HG02970 (cell line): ENCODE data around the gene SLC12A6.
A peak's percentile ranks its signal among the peaks of the same experiment; 100 is the strongest.

Experiments used
- ATAC-seq: cut with Tn5 transposase; IDR thresholded peaks from one replicate; pipeline ENCODE4 v1.9.1; 2021; ENCODE audit warnings: mild to moderate bottlenecking, moderate library complexity, moderate number of reproducible peaks; ENCODE audit not compliant: unreplicated experiment, low FRiP score

Gene SLC12A6

DNA sequence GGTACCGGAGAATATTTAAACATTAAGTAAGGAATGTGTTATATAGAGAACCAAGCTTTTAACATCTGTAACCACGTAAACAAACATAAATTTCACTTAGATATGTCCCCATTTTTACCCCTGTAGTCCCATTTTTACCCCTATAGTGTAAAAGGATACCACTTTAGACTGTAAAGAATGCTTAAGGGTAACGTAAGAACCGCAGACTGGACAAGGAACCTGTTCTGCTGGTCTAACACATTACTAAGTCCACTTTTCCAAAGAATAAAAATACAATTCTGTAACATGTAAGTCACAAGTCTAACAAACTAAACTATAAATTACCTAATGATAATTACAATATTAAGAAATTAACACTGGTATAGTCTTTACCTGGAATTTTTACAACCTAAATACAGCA is 2.9 kb downstream of the SLC12A6 start:
- no peak for ATAC-seq

DNA sequence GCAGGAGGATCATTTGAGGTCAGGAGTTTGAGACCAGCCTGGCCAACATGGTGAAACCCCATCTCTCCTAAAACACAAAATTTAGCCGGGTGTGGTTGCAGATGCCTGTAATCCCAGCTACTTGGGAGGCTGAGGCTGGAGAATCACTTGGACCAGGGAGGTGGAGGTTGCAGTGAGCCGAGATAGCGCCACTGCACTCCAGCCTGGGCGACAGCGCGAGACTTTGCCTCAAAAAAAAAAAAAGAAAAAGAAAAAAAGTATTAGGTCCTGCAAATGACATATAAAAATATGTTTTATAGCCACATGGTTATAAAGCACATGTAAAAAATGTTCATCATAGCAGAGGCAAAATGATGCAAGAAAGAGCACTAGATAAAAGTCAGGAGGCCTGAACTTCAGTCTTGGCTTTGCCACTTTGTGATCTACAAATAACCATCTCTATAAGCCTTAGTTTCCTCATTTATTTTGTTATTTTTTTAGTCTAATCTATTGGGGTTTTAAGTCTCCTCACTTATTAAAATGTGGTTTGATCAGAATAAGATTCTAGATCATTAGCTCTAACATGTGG is 4.9 kb downstream of the SLC12A6 start:
- ATAC-seq = no peak

DNA sequence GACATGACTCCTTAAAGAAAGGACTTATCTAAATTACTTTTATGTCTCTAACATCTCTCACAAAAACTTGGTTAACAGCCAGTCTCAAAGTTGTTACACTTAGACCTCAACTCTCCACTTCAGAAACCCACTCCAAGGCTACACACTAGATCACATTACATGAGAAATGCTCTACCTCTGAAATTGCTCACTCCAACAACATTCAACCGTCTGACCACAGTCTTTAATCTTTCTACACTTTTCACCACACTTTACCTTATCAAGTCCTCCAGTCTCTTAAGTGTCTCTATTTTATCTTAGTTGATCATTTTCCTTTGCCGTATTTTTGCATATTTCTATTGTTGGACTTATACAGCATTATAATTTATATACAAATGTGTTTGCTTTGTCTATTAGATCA is 5.8 kb downstream of the SLC12A6 start:
- no peak for ATAC-seq

DNA sequence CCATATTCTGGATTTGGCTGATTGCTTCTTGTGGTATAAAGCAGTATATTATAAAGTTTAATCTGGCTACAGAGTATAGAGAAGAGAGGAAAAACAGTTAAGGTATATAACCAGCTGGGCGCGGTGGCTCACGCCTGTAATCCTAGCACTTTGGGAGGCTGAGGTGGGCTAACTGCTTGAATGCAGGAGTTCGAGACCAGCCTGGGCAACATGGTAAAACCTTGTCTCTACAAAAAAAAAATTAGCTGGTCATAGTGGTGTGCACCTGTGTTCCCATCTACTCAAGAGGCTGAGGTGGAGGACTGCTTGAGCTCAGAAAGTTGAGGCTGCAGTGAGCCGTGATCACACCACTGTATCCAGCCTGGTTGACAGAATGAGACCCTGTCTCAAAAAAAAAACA is 7.3 kb downstream of the SLC12A6 start:
- no peak for ATAC-seq

DNA sequence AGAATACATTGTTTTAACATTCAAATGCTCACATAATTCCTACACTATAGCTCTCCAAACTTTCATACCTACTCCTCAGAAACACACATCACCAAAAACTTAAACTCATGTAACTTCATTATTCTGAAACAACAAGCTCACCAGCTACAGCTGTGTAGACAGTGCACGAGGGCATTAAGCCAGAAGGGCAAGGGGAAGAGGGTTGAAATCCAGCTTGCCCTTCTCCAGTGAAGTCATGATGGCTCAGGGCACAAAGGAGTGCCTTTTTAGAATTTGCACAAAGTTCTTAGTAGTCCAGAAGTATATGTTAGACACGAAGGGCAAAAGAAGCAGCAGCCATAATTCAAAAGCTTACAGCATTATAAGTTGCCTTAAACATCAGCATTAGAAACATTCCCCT is 8.6 kb downstream of the SLC12A6 start:
- ATAC-seq = no peak

DNA sequence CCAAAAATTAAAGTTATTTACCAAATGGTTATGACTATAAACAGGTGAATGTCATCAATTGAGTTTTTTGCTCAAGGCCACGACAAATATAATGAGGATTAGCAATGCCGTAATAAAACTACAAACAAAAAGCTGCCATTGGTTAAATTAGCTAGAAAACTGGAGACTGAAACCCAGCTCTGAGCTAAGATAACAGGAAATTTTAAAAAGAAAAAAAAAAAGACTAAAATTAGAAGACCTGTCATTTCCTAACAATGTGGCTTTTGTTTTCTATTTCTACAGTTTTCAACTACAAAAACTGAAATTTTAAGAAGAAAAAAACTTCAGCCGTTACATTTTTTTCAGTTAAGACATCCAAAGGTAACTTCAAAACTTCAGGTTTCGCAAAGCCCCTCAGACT is 9.7 kb downstream of the SLC12A6 start:
- ATAC-seq = no peak

DNA sequence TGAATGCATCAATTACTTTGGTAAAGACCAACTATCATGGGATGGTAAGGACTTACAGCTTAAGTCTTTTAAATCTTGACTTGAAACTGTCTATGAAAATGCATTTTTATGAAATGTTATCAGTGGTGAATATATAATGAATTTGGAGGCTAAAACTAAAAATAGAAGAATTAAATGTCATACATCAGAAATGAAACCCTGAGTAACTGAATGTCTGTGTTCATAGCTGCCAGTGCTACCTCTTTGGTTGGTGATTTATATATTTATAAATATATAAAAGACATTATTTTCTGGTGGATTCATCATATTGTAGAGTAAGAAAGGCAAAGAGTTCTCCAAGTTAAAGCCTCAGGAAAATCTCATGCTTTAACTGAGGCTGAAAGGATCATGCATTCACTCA is 12.2 kb downstream of the SLC12A6 start:
- no peak for ATAC-seq

DNA sequence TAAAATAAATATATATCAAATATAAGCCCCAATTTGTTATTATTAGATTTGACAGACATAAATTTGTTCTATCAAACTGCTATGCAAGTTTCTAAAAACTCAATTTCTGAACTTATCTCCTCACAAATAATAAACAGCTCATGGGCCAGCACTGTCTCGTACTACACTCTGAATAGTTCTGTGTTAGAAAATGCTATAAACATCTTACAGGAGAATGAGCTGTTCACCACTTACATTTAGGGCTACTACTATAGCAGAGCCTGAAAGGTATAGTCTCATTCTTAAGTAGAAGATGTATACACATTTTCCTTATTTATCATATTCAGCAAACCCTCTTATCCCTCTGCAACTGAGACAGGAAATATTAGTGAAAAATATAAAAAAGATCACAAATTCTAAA is 12.6 kb downstream of the SLC12A6 start:
- no peak for ATAC-seq

DNA sequence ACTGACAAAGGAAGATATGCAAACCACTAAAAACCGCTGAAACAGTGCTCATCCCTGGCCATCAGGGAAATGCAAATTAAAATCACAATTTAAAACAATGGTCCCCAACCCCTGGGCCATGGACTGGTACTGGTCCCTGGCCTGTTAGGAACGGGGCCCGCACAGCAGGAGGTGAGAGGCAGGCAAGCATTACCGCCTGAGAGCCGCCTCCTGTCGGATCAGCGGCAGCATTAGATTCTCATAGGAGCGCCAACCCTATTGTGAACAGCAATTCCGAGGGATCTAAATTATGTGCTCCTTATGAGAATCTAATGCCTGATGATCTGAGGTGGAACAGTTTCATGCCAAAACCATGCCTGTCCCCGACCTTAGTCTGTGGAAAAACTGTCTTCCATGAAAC is 14.4 kb downstream of the SLC12A6 start:
- no peak for ATAC-seq

DNA sequence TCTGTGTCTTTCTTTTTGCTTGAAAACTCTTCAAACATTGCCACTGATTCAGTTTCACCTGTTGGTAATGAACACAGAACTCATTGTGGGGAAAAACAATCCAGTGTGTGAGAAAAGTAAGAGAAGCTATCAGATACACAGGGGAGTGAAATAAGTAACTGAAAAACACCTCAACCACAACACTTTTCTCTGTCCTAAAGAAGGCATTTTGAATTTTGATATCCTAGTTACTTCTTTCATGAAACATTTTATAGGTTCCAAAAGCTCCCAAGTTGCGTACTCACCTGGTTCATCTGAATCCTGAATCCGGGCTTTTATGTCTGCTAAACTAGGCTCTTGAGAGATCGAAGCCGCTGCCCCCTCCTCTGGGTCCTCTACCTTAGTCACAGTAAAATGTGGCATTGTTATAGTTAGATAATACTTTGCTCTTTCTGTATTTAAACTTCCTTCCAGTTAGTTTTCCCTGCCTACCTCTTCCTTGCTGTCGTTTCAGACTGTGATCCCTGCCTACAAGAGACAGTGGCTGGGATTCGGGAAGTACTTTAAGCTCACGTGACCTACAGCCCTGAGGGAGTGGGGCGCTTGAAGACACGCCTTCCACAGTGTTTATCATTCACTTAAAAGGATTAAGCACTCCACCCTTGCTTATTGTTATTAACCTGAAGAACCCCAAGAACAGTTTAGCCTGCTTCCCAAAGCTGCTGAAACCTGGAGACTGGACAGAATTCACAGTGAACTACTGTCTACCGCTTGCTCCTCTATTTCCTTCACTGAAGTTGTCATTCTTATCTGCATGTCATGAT is 19.1 kb downstream of the SLC12A6 start:
- ATAC-seq = peak; percentile 55

DNA sequence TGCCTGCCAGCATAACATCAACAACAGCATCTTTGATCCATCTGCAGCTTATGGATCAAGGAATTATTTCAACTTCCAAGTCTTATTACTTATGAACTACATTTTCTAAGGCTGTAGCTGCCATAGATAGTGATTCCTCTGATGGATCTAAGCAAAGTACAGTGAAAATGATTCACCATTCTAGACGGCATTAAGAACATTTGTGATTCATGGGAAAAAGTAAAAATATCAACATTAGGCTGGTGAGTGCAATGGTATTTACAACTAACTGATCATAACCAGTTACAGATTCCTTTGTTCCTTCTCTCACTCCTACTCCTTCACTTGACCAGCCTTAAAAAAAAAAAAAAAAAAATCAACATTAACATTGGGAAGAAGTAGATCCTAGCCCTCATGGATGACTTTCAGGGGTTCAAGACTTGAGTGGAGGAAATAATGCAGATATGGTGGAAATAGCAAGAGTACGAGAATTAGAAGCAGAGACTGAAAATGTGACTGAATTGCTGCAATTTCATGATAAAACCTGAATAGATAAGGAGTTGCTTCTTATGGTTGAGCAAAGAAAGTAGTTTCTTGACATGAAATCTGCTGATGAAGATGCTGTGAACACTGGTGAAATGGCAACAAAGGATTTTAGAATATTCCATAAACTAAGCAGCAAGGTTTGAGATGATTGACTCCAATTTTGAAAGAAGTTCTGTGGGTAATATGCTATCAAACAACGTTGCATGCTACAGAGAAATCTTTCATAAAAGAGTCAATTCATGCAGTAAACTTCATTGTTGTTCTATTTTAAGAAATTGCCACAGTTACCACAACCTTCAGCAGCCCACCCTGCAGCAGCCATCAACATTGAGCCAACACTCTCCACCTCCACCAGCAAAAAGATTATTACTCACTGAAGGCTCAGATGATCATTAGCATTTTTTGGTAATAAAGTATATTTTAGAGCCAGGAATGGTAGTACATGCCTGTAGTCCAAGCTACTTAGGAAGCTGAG is 22.8 kb downstream of the SLC12A6 start:
- no peak for ATAC-seq

DNA sequence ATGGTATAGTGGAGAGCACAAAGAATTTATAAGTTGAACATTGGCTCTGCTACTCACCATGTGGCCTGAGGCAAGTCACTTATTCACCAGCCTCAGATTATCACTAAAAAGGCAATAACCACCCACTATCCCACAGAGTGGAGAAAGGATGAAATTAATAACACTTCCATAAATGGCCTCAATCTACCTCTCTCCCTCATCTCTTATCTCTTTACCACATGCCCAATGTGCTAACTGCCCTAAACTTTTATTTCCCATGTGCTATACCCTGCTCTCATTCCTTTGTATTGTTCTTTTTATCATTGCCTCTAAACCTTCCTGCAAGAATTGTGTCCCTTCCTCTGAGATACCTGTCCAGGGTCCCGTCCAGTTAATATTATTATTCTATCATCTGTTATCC is 26.0 kb downstream of the SLC12A6 start:
- ATAC-seq = no peak

DNA sequence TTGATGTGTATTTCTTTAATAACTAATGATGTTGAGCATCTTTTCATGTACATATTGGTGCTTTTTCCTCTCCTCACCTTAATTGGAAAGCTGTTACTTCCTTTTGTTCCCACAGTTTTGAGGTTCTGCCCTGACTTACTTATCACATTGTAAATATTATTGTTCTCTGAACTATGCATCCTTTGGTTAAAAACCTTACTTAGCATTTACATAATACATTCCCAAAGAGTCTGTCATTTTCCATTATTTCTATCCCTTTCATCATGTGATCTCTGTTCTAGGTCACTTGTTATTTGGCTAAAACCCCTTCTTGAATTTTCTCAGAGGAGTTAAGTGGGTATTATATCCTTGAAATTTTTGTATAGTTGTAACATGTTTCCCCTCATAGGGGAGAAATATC is 33.0 kb downstream of the SLC12A6 start:
- no peak for ATAC-seq

DNA sequence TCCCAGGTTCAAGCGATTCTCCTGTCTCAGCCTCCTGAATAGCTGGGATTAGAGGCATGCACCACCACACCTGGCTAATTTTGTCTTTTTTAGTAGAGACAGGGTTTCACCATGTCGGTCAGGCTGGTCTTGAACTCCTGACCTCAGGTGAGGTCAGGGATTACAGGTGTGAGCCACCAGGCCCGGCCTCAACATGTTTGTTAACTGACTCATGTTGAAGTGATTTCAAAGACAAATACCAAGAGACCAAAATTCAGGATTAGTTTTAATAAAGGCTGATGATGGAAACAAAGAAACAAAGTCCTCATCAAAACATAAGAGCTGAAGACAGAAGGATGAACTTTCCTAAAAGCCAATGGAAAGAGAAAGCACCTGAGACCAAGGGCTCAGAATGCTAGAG is 36.5 kb downstream of the SLC12A6 start:
- no peak for ATAC-seq

DNA sequence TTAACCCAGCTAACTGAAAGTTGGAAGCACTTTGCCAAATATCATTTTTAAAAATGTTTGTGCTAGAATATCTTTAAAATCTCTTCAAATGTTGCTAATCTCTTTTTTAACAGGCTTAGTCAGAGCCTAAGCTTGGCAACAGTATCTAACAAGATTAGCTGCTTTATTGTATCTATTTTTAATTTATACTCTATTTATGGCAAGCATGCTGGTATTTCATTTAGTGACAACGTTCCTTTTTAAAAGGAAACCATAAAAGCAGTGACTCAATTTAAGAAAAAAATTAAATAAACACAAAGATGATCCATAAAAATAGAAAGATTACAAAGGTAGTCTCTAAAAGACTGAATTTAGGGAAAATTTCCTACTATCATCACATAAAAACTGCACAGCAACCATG is 40.5 kb downstream of the SLC12A6 start:
- ATAC-seq = no peak

DNA sequence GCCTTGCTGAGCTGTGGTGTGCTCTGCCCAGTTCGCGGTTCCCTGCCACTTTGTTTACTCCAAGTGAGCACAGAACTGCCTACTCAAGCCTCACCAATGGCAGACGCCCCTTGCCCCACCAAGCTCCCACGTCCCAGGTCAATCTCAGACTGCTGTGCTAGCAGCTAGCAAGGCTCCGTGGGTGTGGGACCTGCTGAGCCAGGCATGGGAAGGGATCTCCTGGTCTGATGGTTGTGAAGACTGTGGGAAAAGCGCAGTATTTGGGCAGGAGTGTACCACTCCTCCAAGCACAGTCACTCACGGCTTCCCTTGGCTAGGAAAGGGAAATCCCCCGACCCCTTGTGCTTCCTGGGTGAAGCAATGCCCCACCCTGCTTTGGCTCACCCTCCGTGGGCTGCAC is 45.0 kb downstream of the SLC12A6 start:
- ATAC-seq = no peak

DNA sequence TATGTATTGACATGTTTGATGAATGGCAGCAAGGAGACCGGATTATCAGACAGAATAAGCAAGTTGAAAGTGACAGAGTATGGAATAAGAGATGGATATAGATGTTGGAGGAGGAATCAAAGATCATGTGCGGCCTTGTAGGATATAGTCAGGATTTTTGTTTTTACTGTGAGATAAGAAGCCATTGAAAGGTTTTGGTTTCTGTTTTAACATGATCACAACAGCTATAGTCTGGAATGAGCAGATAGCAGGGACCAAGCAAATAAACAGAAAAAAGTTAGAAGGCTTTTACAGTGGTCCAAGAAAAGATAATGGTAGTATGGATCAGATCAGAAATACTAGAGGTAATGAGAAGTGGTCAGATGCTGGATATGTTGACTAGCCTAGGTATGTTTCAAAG is 52.6 kb downstream of the SLC12A6 start:
- ATAC-seq = no peak

DNA sequence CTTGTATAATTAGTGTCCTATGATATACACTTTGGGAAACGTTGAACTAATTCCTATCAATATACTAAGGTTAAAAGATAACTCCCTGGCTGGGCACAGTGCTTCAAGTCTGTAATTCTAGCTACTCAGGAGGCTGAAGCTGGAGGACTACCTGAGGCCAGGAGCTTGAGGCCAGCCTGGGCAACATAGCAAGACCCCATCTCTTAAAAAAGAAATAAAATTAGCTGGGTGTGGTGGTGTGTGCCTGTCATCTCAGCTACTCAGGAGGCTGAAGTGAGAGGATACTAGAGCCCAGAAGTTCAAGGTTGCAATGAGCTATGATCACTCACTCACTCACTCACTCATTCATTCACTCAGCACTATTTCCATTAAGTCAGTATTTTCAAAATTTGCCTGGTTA is 55.2 kb downstream of the SLC12A6 start:
- ATAC-seq = no peak

DNA sequence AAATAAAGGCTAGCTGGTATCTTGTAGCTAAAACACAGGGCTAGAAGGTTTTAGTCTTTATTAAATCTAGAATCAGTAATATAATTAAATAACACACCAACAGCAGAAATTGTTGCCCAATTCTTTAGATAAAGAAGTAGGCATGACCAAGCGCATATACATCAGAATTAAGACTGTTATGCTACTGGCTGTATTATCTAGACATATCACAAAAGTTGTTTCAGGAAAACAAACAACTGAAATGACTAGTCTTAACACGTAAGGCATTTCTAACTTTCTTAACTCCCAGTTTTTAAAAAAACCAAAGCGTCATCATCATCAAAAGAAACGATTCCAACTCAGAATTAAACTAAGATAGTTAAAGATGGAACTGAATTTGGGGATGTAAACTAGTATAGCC is 57.4 kb downstream of the SLC12A6 start:
- ATAC-seq = no peak

DNA sequence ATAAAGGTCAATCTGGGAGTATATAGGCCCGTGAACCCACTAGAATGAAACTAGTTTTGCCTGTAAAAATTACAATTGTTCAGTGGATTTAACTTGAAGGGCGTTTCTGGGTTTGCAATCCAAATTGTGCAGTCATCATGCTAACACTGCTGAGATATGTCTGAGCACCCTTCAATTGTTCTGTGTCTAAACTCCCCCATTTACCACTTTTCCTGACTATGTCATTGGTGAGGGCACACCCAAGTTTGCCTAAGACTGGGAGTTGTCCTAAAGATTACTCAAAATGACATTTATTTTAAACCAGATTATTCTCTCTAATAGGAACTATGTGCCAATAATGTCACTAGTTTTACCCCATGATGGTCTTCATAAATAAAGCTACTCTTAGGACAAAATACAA is 58.2 kb downstream of the SLC12A6 start:
- ATAC-seq = no peak

DNA sequence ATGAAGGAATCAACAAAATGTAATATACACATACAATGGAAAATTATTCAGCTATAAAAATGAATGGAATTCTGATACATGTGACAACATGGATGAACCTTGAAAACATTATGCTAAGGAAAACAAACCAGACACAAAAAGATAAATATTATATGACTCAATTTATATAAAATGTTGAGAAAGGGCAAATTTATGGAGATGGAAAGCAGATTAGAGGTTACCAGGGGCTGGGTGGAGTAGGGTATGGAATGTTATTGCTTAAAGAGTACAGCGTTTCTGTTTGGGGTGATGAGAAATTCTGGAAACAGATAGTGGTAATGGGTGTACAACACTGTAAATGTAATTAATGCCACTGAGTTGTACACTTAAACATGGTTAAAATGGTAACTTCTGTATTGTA is 61.9 kb downstream of the SLC12A6 start:
- no peak for ATAC-seq
